ENCODE results near the gene TMEM9B. TPM values are rescaled to one million over a fixed set of nuclear protein-coding genes. Genes with fewer than 3 reads are reported as not detected.

The TMEM9B gene
- total RNA-seq, 4 donors from 2014 or later, result 31.9 to 44.4 (median 42.1) TPM

GRCh38 chr11:8959546-8960166 lies 4.6 kb downstream of the TMEM9B start:
- DNase-seq (ENCODE audit: low spot score), result no peak
- ATAC-seq (ENCODE audit: low FRiP score), result no peak
- no peak for TF ChIP-seq CTCF (IDR thresholded peaks at IDR 0.05)

GRCh38 chr11:8956860-8957259 lies 7.4 kb downstream of the TMEM9B start:
- ATAC-seq (ENCODE audit: low FRiP score), result no peak
- no peak for TF ChIP-seq CTCF (IDR thresholded peaks at IDR 0.05)
- DNase-seq (ENCODE audit: low spot score), result no peak

GRCh38 chr11:8948886-8949285 lies 15.4 kb downstream of the TMEM9B start:
- no peak for TF ChIP-seq CTCF (IDR thresholded peaks at IDR 0.05)
- ATAC-seq (ENCODE audit: low FRiP score), result no peak
- no peak for DNase-seq (ENCODE audit: low spot score)

GRCh38 chr11:8947230-8947943 lies 16.9 kb downstream of the TMEM9B start:
- no peak for TF ChIP-seq CTCF (IDR thresholded peaks at IDR 0.05)
- DNase-seq (ENCODE audit: low spot score) (no peak), ATAC-seq (ENCODE audit: low FRiP score) (no peak)

- ATAC-seq (ENCODE audit: low FRiP score) (no peak), DNase-seq (ENCODE audit: low spot score) (no peak)
- no peak for TF ChIP-seq CTCF (IDR thresholded peaks at IDR 0.05)
Observed at GRCh38 chr11:8942518-8943066, 21.6 kb downstream of the TMEM9B start, which contains the start of gene ASCL3. ASCL3 (minus strand) TSS chr11:8943016; CDS start chr11:8938161, 4,855 bp downstream.

GRCh38 chr11:8941341-8942103 lies 22.7 kb downstream of the TMEM9B start:
- no peak for TF ChIP-seq CTCF (IDR thresholded peaks at IDR 0.05)
- DNase-seq (ENCODE audit: low spot score) (no peak), ATAC-seq (ENCODE audit: low FRiP score) (no peak)

Measured in omental fat pad (tissue), 4 donors.